Testis (tissue), 3 donors: ENCODE measurements around the gene CST9. TPM values are rescaled to one million over a fixed set of nuclear protein-coding genes. Genes with fewer than 3 reads are reported as not detected.

Experiments
- DNase-seq: peaks from one replicate; pipeline ENCODE4 v3.0.0-alpha.2; 2019
- H3K27ac ChIP-seq, 2 donors: fragments of 200-600 bp; sonication (generic); one replicate each; pipeline ENCODE4 v1.5.1; 2019
- H3K27me3 ChIP-seq: fragments of 200-600 bp; sonication (generic); one replicate; pipeline ENCODE4 v1.5.1; 2019
- H3K36me3 ChIP-seq: fragments of 200-600 bp; sonication (generic); one replicate; pipeline ENCODE4 v1.5.1; 2017; ENCODE audit warnings: low read depth; ENCODE audit errors: missing control alignments
- H3K4me1 ChIP-seq: fragments of 200-600 bp; sonication (generic); one replicate; pipeline ENCODE4 v1.5.1; 2019
- H3K4me3 ChIP-seq, 2 donors: fragments of 200-600 bp; sonication (generic); one replicate each; pipeline ENCODE4 v1.5.1; 2017 to 2019
- H3K9me3 ChIP-seq: fragments of 200-600 bp; sonication (generic); one replicate; pipeline ENCODE4 v1.5.1; 2017
- CTCF ChIP-seq, 3 experiments: fragments of 450-650 bp in 2 of 3; fragments of 200-600 bp in 1 of 3; sonication (generic) in 1 of 3; IDR thresholded peaks; one replicate each; pipeline ENCODE4 v1.5.1; 2016 to 2019; ENCODE audit warnings: antibody characterized with exemption in 3 of 3, mild to moderate bottlenecking in 2 of 3, moderate library complexity in 1 of 3
- POLR2A ChIP-seq: fragments of 450-650 bp; IDR thresholded peaks from one replicate; pipeline ENCODE4 v1.6.1; 2017; ENCODE audit warnings: antibody characterized with exemption, mild to moderate bottlenecking, moderate library complexity
- WGBS, 2 donors: methylation state at CpG; one replicate each; pipeline ENCODE4 v1.1.5; 2018; 5-methylcytosine and 5-hydroxymethylcytosine counted together
- intact Hi-C: fragments of 100-400 bp; cut with DNase I; formaldehyde crosslinking; loops from one replicate; pipeline ENCODE4 v1.15.1; 2023; ENCODE audit warnings: low total_unique reads
- polyA plus RNA-seq: library from polyadenylated mRNA; stranded (reverse); fragments of 350-450 nt; fragmentation: Illumina TruSeq; extraction: RNeasy Lipid Tissue Mini Kit (QIAGEN cat#74804); gene quantifications from one replicate; pipeline ENCODE4 v1.2.3, GENCODE V29; 2014; ENCODE audit warnings: low read depth, low replicate concordance; ENCODE audit not compliant: insufficient read depth
- total RNA-seq, 2 donors: library from RNA; depleted of rRNA; stranded (reverse); fragments of >200 nt; gene quantifications; one replicate each; pipeline ENCODE4 v1.2.3, GENCODE V29; 2016

Gene CST9
- total and polyA plus RNA-seq, 3 donors from 2014 or later = 0.19 TPM; not detected in 2

GRCh38 chr20:23652926-23653325 lies 47.2 kb upstream of the CST9 start:
- no peak overlapping the region for H3K27ac ChIP-seq
- WGBS, 2 donors = 89% methylated on average over 2 of the region's 2 CpGs; no CpG with 5 or more reads in 1 of the 2 donors
- TF ChIP-seq POLR2A (no peak), CTCF (IDR thresholded peaks at IDR 0.05) (no peak)

DNA sequence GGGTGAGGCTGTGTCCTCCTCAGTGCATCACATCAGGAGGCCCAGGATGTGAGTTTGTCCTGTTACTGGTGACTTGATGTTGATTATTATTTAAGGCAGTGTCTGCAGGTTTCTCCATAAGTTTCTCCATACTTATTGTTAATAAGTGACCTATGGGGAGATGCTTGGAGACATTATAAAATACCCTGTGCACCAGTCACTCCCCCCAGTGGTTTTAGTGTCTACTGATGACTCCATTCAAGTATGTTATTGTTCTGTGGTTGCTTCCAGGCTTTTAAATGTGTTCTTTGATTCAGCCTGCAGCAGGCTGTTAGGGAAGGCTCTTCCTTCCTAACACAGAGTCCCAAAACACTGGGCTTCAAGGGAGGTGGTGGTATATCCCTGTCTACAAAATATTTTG lies 46.7 kb upstream of the CST9 start:
- H3K4me3 ChIP-seq = no peak overlapping the region
- DNase-seq = no peak

More at GRCh38 chr20:23652926-23653325, 47.2 kb upstream of the CST9 start:
- DNase-seq = no peak
- Histone ChIP-seq H3K9me3 (no peaks in the 10 kb centered on the region), H3K36me3 (no peaks in the 10 kb centered on the region), H3K4me1 (peaks cover 25% of the 10 kb centered on the region), H3K27me3 (no peaks in the 10 kb centered on the region), H3K4me3 (no peak overlapping the region)
- intact Hi-C loops = no loop called here

DNA sequence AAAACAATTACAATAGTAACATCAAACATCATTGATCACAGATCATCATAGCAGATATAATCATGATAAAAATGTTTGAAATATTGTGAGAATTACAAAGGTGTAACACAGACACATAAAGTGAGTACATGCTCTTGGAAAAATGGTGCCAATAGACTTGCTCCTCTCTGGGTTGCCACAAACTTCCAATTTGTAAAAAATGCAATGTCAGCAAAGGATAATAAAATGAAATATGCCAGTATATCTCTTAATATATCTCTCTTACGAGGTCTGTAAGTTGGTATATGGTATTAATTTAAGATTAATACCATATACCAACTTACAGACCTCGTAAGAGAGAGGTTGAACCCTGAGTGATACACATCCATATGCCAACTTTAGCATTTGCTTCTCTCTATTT lies 45.4 kb upstream of the CST9 start:
- intact Hi-C loops = no loop called here
- H3K9me3 ChIP-seq = no peaks in the 10 kb centered on the region
- no peak for DNase-seq
- no peaks in the 10 kb centered on the region for H3K36me3 ChIP-seq
- TF ChIP-seq CTCF (IDR thresholded peaks at IDR 0.05) (no peak), POLR2A (no peak)
- 93 to 96% methylated on average over 2 of the region's 2 CpGs for WGBS, 2 donors
- H3K27me3 ChIP-seq = no peaks in the 10 kb centered on the region
- peaks cover 14% of the 10 kb centered on the region for H3K4me1 ChIP-seq
- H3K27ac ChIP-seq = no peak overlapping the region
- H3K4me3 ChIP-seq = no peak overlapping the region

More for the DNA sequence above, 46.7 kb upstream of the CST9 start:
- no peaks in the 10 kb centered on the region for H3K36me3 ChIP-seq
- H3K27me3 ChIP-seq = no peaks in the 10 kb centered on the region
- no peak overlapping the region for H3K27ac ChIP-seq
- intact Hi-C loops = no loop called here
- H3K4me1 ChIP-seq = peaks cover 25% of the 10 kb centered on the region
- no peaks in the 10 kb centered on the region for H3K9me3 ChIP-seq
- TF ChIP-seq CTCF (IDR thresholded peaks at IDR 0.05) (no peak), POLR2A (no peak)

- H3K27ac ChIP-seq = no peak overlapping the region
- H3K36me3 ChIP-seq = no peaks in the 10 kb centered on the region
- intact Hi-C loops = no loop called here
- 90 to 91% methylated on average over 1 of the region's 1 CpG for WGBS, 2 donors
- no peak for DNase-seq
- H3K27me3 ChIP-seq = no peaks in the 10 kb centered on the region
- H3K4me1 ChIP-seq = peaks cover 6% of the 10 kb centered on the region
- H3K4me3 ChIP-seq = no peak overlapping the region
- TF ChIP-seq CTCF (IDR thresholded peaks at IDR 0.05) = no peak
- TF ChIP-seq POLR2A = no peak
- H3K9me3 ChIP-seq = no peaks in the 10 kb centered on the region
These were observed 44.2 kb upstream of the CST9 start for GRCh38 chr20:23649830-23650417.

DNA sequence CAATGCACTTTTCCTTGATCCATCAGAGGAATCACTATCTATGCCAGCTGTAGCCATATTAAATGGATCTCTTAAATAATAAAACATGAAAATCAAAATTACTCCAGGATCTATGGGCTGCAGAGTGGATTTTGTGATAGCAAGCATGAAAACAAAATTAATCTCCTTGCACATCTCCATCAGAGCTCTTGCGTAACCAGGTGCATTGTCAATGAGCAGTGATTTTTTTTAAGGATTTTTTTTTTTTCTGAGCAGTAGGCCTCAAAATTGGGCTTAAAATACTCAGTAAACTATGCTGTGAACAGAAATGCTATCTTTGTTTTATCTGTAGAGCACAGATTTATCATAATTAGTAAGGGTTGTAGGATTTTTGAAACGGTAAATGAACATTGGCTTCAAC lies 43.5 kb upstream of the CST9 start:
- intact Hi-C loops = no loop called here
- WGBS, 2 donors = 86 to 87% methylated on average over 2 of the region's 2 CpGs
- Histone ChIP-seq H3K4me3 (no peak overlapping the region), H3K9me3 (no peaks in the 10 kb centered on the region), H3K4me1 (no peaks in the 10 kb centered on the region), H3K27me3 (no peaks in the 10 kb centered on the region), H3K36me3 (no peaks in the 10 kb centered on the region), H3K27ac (no peak overlapping the region)
- DNase-seq = no peak
- TF ChIP-seq CTCF (IDR thresholded peaks at IDR 0.05) (no peak), POLR2A (no peak)
